HG02798 (cell line): ENCODE results near the gene FHL3.
"Not testable (repeated sequence)": the region's sequence is repeated elsewhere in the genome, so short reads cannot be mapped to it uniquely, and the experiment has no call there.

Source experiments
- ATAC-seq: cut with Tn5 transposase; IDR thresholded peaks from one replicate; pipeline ENCODE4 v1.9.1; 2021; ENCODE audit warnings: mild to moderate bottlenecking; ENCODE audit not compliant: unreplicated experiment, poor library complexity

FHL3 gene

DNA sequence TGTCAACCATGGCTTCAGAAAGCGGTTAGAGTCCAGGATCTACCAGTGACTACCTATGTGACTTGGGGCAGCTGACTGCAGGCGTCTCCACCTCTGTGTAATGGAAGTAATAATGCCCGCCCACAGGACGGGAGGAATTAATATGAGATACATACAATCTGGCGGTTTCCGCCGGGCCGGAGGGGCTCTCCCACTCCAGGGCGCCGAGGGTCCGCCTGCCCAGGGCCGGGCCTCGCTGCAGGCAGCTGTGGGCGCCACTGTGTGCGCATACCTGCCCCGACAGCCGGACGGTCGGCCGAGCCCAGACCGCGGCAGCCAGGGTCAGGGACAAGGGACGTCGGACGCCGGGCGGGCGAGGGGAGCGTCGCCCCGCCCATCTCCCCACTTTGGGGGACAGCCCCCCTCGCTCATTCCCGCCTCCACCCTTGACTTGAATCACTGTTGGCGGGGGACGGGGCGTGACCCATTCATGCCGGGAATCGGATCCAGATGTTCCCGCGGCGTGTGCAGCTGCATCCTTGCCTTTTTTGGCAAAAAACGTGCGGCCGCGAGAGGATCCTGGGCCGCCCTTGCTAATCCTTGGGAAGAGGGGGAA is 9.5 kb downstream of the FHL3 start:
- ATAC-seq: no peak

DNA sequence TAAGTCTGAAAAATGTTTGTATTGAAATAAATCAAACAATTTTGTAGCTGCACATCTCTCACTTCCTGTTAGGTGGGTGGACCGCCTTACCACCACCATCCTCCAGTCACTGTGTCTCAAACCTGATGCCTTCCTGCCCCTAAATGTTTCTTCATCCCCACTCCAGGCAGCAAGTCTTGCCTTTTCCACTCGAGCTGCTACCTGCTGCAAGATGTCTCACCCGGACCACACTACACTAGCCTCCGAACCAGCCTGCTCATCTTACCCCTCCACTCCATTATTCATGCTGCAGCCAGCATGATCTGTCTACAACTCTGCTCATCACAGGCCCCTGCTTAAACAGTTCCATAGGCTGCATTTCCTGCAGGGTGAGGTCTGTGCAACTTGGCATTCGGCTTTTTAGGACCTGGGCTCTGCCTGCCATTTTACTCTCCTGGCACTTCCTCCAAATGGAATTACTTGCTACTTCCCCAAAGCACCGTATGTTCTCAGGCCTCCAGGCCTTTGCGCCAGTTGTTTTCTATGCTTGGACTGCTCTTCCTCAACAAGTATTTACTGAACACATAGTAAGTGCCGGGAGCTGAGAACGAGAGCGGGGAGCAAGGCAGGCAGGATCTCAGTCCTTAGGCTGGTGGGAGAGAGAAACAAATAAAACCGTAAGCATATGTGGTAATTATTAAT is 10.3 kb downstream of the FHL3 start:
- no peak for ATAC-seq

DNA sequence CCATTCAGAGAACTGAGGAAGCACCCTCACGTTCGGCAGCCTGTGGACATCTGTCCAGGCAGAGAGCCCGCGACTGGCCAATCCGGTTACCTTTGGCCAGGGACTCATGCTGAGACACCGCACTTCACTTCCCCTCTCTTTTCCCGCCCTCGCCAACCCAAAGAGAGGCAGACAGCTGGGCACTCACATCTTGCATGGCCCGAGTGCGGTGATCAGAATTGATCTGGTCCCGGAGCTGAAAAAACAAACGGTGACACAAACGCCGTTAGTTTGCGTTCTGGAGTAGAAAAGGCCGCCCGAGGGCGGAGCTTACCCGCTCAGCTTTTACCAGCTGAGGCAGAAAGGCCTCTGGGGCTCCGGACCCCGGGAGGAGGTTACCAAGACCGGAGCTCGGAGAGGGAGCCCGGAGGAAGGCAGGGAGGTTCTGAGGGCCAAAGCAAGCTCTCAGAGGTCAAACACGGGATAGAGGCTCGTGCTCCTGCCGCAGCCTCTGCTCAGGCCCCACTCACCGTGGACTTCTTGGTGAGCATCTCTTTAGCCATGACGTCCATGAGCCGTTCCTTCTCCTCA is 15.9 kb downstream of the FHL3 start:
- ATAC-seq: peak; percentile 13

DNA sequence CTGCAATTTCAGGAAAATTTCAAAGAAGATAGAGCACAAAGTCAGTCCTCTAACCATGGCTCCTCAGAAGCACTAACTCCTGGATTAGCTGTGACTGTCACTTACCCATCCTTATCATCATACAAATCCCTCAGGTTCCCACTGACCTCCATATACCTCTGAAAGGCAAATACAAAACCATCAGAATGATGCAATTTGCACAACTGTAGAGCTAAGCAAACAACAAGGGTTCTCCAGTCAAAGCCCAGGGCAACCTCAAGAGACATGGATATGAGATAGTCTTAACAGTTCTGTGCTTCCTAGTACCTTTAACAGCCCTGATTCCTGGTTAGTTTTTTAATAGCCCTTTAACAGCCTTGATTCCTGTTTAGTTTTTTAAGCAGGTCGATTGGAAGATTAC is 17.6 kb downstream of the FHL3 start:
- no peak for ATAC-seq

DNA sequence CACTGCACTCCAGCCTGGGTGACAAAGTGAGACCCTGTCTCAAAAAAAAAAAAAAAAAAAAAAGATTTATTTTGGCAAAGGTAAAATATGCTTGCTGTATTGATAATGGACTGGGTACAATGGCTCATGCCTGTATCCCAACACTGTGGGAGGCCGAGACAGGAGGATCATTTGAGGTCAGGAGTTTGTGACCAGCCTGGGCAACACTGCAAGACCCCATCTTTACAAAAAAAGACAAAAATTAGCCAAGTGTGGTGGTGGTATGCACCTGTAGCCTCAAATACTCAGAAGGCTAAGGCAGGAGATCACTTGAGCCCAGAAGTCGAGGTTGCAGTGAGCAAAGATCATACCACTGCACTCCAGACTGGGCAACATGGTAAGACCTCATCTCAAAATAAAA is 21.8 kb downstream of the FHL3 start:
- ATAC-seq: no peak

DNA sequence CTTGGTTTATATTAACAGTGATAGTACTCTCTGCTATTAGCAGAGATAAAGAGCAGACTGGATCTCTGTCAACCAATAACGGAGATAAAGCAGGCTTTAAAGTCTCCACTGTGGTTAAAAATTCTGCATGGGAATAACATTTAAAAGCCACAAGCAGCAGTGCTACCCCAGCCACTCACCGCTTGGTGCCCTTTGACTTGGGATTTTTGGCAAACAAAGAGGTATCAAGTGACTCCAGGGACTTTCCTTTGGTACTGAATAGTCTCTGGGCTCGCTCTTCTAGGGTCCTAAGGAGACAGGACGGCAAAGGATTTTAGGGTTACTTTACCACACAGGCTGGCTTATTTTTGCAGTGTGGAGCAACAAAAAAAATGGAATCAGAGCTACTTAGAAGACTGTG is 26.8 kb downstream of the FHL3 start:
- ATAC-seq: no peak

DNA sequence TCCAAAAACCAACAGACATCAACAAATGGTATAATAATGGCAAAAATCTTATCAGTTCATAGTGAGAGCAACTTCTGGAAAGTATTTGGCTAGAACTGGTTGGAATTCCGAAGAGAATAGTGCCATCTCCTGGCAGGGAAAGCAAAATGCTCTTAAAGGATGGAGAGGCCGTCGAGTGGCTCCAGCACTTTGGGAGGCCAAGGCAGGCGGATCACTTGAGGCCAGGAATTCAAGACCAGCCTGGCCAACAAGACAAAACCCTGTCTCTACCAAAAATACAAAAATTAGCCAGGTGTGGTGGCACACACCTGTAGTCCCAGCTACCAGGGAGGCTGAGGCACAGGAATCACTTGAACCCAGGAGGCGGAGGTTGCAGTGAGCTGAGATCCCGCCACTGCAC is 30.2 kb downstream of the FHL3 start:
- ATAC-seq: not testable (repeated sequence)

DNA sequence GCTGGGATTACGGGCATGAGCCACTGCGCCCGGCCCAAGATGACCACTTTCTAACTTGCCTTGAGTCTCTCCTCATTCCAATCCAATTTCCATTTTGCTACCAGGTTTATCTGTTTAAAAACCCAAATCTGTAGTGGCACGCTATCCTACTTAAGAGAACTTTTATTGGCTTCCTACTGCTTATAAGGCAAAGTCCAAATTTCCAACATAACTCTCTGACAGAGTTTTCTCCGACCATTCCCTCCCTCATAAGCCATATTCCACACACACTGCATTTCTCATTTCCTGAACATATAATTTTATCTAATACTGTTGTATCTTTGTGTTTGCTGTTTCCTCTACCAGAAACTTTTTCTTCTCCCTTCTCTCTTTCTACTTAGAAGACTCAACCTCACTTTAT is 30.7 kb downstream of the FHL3 start:
- ATAC-seq: no peak

DNA sequence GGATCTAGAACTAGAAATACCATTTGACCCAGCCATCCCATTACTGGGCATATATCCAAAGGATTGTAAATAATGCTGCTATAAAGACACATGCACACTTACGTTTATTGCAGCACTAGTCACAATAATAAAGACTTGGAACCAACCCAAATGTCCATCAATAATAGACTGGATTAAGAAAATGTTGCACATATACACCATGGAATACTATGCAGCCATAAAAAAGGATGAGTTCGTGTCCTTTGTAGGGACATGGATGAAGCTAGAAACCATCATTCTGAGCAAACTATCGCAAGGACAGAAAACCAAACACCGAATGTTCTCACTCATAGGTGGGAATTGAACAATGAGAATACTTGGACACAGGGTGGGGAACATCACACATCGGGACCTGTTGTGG is 31.6 kb downstream of the FHL3 start:
- not testable (repeated sequence) for ATAC-seq

DNA sequence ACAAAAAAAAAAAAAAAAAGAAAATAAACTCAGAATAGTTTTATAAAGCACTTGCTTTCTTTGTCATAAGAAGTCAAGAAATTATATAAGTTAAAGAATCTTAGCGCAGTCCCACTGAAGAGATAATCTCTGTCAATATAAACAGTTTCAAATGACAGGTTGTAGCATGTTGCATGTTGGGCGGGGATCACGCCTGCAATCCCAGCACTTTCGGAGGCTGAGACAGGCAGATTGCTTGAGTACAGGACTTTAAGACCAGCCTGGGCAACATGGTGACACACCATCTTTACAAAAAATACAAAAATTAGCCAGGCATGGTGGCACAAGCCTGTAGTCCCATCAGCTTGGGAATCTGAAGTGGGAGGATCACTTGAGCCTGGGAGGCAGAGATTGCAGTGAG is 40.0 kb downstream of the FHL3 start:
- no peak for ATAC-seq

DNA sequence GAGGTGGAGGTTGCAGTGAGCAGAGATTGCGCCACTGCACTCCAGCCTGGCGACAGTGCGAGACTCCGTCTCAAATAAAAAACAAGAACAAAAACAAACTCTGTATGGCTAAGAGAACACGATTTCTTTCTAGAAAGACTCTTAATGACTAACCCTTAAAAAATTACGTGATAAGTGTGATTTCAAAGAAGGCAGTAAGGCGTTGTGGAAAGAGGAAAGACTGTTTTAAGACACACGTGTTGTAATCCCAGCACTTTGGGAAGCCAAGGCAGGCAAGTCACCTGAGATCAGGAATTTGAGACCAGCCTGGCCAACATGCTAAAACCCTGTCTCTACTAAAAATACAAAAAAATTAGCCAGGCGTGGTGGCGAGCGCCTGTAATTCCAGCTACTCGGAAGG is 41.2 kb downstream of the FHL3 start:
- ATAC-seq: not testable (repeated sequence)

DNA sequence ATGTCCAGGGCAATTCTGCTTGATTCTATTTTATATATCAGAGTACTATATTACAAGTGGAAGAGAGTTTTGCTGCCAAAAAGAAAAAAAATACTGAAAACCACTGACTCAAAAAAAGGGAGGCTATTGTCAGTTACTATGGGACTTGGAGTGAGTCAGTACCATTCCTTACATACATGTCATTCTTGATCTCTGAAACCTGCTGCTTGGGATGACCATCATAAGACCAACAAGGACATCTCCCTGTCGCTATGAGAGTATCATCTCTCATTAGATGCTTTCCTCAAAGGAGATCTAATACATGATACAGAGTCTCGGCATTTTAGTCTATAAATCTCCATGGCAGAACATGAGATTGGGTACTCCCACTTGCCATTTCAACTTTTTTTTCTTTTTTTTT is 46.6 kb downstream of the FHL3 start:
- no peak for ATAC-seq

DNA sequence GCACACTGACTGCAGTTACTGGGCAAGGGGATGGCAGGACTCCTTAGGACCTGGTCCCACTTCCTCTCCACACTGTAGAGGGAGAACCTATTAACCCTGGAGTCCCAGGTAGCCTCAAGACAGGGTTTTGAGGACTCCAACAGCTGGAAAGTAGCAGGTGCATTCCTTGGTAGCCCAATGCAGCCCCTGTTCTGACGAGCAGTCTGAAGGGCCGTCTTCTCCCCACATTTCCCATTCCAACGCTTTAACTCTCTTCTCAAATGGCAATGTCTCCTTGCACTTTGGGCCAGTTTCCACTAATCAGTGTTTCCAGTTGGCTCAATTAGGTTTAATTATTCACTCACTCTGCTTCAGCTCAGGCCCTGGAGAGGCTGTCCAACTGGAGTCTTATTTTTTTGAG is 49.6 kb downstream of the FHL3 start:
- ATAC-seq: no peak

DNA sequence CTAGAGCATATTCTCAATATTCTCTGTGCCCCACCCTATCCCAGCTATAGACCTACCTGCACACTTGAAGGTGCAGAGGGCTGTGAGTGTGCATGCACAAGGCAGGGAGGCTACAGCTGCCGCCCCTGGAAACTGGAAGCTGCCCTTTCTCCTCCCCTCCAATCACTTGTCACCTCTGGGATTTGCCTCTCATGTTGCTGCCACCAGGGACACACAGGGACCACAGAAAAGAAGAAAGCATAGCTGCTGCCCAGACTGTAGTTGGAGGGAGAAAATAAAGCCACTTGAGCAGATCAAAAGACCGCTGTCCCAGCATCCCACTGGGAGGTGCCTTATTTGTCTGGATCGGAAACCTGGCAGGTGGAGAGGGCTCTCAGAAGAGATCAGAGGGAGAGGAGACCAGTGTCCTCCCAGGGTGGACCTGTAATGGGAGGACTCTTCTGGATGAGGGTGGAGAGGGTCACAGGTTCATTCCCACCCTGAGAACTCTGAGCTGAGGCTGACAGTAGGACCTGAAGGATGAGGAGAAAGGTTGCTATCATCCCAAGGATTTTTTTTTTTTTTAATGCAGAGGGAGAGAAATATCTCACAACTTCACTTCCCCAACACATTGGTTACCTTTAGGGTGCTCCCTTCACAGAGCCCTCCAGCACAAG is 50.9 kb downstream of the FHL3 start:
- ATAC-seq: no peak

DNA sequence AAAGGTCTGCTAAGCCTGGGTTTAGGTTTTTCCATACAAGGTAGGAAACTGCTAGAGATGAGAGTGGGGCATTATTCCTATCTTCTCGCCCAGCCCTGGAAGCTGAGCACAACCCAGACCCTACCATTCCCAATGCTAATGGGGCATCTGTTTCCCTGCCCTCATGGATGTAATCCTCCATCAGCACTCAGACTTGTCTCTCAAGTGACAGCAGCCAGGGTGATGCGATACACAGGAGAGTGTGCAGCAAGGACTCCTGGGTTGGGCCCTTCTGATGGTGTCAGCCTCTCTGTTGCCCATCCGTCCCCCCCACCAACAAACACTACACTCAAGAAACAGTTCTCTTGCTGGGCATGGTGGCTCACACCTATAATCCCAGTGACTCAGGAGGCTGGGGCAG is 52.6 kb downstream of the FHL3 start:
- no peak for ATAC-seq

DNA sequence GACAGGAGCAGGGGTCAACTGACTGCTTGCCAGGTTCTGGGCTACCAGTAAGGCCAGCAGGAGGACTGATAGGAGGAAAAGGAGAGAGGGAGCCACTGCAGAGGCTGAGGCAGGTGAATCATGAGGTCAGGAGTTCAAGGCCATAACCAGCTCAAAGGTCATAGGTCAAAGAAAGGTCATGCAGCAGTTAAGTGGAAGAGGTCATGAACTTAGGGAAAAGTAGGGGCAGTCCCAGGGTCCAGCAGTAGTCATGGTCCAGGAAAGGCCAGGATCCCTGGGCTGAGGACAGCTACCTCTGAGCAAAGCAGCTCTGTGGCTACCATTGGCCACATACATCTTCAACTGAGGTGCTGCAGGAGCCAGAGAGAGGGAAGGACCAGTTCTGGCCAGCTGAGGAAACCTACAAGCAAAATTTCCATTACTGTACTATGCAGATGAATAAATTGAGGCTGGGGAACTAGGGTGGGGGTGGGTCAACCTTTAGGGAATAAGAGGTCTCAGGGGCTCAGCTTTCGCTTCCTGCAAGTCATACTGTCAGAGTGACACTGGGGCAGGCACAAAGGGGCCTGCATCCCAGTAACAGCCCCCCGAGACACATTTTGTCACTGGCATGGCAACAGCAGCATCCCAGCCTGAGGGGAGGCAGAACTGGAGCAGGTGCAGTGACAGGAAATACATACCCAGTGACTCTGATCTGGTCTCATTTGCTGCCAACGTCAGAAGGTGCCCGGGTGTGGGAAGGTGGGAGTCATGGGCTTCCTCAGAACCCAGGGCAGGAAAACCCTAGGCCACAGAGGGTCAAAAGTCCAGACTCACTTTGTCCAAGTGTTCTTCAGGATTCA is 53.3 kb downstream of the FHL3 start:
- no peak for ATAC-seq

DNA sequence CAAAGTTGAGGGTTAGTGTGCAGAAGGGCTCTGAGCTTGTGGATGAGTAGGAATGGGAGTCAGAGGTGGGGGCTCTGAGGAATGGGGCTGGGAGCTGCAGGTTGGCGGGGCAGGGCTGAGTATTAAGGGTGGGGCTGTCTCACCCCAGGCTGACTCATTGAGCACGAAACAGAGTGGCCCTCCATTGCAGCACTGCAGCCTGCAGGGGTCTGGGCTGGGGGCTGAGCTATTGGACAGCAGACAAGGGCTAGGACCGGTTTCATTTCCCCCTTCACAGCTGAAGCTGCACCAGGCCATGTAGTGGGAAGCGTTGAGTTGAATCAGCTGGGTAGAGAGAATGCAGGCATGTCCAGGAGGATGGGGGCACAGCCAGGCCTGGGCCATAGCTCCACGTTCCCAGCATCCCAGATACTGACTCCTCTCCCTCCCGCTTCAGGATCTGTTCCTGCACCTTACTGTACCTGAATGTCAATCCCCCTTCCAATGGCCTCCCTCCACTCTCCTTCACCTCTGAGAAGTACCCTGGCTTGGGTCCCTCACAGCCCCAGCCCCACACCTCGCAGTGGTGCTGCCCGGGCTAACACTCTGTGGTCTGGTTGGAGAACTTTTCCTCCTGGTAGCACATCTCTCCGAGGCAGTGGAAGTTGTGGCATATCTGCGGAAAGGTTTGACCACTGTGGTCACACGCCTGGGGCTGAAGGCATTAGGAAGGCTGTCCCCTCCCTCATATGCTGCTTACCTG is 54.1 kb downstream of the FHL3 start:
- no peak for ATAC-seq

DNA sequence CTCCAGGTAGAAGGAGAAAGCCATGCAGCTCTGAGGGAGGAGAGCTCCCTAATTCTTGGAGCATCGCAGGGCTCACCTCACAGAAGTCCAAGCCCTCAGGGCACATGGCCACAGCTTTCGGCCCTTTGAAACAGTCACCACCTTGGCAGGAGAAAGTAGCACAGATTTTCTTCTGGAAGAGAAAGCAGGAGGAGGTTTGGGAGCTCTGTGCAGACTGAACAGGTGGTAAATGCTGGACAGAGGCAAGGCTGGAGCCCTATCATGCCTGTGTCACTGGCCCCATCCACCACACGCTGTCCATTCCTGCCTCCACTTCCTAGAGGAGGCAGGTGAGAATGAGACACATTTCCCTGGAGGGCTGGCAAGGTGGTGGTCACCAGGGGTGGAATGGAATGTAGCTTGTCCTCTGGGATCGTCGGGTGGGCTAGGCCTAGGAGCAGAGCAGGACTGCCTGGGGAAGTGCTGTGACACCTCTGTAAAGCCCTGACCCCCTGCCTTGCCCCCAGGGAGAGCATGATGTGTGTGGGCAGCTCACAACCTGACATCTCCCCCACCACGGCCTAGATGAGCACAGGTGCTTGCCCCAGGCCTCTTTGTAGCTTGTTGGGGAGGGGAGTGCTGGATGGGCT is 55.7 kb downstream of the FHL3 start:
- no peak for ATAC-seq

DNA sequence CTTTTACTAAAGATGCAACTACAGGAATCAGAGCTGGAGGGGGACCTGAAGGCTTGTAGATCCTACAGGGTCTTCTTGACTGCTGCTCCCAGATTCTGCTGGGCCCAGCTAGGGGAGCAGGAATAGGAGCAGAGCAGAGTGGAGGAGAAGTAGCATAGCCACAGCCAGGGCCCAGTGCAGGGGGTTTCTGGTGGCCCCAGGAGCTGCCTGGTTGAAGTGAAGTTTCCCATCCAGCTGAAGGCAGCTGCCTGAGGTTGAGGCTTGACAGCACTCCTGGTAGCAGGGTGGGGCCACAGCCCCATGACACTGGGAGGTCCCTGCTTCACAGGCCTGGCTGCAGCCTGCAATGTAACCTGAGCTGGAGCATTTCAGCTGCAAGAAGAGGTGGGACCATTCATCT is 56.5 kb downstream of the FHL3 start:
- ATAC-seq: no peak

DNA sequence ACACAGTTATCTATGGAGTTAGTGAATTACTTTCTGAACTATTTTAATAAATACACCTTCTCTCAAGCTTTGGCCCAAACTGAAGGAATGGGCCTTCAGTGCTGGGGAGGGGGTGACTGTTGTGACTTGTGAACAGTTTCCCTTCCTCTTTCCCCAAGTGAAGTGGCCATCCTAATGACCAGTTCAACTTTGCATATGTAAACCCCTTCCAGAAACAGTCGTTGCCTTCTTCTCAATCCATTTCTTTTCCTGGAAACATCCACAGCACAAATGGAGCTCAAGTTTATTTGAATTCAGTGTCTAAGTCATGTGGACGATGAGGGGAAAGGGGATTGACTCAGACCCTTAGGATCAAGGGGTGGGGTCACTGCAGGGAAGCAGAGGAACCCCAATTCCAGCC is 57.1 kb downstream of the FHL3 start:
- ATAC-seq: no peak
